HG03025 (cell line): Measurements from ENCODE around the gene PROX1.

ENCODE experiments used
- ATAC-seq: cut with Tn5 transposase; IDR thresholded peaks from one replicate; pipeline ENCODE4 v1.9.1; 2021; ENCODE audit warnings: mild to moderate bottlenecking, moderate library complexity; ENCODE audit not compliant: unreplicated experiment, low FRiP score

PROX1 gene, protein sequence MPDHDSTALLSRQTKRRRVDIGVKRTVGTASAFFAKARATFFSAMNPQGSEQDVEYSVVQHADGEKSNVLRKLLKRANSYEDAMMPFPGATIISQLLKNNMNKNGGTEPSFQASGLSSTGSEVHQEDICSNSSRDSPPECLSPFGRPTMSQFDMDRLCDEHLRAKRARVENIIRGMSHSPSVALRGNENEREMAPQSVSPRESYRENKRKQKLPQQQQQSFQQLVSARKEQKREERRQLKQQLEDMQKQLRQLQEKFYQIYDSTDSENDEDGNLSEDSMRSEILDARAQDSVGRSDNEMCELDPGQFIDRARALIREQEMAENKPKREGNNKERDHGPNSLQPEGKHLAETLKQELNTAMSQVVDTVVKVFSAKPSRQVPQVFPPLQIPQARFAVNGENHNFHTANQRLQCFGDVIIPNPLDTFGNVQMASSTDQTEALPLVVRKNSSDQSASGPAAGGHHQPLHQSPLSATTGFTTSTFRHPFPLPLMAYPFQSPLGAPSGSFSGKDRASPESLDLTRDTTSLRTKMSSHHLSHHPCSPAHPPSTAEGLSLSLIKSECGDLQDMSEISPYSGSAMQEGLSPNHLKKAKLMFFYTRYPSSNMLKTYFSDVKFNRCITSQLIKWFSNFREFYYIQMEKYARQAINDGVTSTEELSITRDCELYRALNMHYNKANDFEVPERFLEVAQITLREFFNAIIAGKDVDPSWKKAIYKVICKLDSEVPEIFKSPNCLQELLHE

DNA sequence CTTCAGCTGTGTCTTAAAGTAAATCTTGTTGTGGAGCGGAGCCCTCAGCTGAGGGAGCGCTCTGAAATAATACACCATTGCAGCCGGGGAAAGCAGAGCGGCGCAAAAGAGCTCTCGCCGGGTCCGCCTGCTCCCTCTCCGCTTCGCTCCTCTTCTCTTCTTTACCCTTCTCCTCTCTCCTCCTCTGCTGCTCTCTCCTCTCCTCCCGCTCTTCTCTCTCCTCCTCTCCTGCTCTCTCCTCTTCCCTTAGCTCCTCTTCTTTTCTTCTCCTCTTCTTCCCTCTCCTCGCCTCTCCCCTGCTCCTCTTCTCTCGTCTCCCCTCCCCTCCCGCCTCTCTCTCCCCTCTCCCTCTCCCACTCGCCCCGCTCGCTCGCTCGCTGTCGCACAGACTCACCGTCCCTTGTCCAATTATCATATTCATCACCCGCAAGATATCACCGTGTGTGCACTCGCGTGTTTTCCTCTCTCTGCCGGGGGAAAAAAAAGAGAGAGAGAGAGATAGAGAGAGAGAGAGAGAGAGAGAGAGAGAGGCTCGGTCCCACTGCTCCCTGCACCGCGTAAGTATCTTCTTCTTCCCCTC lies at the start of gene PROX1:
Gene PROX1 (plus strand): TSS at position 47 of the 580 bp plus-strand sequence. CDS start 8,563 bp downstream, outside the sequence.
- no peak for ATAC-seq

DNA sequence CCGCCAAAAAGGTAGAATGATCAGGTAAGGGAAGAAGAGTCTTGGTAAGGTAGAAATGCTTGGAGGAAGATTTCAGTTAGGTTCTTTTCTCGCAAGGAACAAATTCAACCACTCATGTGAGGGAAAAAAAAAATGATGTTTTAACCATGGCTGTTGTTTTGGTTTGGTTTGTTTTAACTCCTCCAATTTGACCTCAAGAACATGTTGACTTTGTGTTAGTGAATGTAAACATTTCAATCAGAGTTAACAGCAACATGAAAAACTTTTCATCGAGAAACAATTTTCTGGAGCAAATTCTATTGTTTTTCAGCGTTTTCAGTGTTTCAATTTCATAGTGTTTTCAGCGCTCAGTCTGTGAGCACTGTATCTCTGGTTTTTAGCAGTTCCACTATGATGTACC lies 49.0 kb upstream of the PROX1 start:
- no peak for ATAC-seq

DNA sequence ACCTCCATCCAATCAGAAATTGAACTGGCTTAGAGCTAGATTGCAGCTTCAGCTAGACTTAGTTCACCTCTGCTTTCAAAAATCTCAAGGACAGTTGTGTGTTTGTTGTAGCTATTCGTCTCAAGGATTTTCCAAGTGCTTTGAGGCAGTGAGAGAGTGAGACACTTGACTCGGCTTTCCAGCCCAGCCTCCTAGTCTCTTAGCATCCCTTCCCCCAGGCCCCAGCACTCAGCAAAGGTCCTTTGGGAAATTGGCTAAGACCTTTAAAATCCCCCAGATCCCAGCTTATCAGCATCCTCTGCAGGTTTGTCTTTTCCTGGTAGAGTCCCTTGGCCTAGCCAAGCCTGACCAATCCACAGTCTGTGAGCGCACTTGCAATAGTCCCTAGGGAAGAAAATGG lies 47.9 kb upstream of the PROX1 start:
- ATAC-seq = no peak

DNA sequence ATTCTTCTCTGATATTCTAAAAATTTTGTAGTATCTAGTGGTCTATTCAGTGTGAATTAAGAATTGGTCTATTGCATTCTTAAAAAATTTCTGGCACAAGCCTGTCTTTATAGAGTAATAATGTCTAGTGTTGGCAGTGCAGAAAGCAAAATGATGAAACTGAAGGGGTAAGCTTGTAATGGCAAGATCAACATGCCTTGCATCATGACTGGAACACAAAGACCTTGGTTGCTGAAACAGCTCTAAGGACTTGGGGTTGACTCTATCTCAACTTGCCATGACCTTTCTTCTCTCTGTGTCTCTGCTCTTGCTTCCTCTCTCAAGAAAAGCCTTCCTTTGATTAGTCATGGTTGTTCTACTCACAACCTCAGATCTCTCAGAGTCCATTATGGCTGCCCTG lies 46.8 kb upstream of the PROX1 start:
- no peak for ATAC-seq

DNA sequence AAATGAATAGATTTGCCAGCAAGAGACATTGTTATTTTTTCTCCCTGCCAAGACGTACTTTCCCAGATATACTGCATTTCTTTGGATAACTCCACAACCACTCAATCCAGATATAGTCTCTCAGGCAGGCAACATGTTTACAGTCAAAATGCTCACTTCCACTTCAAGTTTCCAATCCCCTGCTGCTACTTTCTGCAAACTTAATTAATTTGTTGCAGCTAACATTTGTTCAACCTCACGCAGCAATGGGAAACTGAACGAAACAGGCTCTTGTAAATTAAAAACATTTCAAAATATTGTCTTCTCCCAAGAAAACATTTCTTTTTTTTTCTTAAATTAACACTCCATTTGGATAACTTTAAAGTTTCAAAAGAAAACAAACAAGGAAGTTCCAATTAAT lies 45.7 kb upstream of the PROX1 start:
- no peak for ATAC-seq

DNA sequence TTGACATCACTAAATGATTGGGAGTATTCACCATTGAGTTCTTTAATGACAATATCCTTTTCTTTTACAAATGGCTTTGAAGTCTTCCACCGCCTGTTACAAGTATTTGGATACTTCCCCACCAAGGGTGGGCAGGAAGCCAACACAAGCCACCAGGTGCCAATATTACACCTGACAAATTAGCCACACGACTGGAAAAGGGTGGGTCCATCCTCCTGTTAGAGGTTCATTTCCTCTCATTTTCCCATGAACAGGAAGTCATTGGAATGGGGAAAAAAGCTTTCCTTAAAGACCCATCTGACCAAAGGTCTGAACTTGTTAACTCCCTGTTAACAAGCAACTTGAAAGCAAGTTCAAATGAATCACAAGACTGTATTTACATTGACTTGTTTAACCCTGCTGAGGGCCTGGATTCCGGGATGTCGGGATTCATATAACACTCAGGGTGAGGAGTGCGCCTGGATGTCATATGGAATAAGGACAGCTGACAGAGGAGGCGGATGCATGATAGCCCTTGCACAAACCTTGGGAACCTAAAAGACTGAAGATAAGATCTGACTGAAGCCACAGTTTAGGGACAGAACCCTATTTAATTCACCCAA lies 40.5 kb upstream of the PROX1 start:
- ATAC-seq = no peak

DNA sequence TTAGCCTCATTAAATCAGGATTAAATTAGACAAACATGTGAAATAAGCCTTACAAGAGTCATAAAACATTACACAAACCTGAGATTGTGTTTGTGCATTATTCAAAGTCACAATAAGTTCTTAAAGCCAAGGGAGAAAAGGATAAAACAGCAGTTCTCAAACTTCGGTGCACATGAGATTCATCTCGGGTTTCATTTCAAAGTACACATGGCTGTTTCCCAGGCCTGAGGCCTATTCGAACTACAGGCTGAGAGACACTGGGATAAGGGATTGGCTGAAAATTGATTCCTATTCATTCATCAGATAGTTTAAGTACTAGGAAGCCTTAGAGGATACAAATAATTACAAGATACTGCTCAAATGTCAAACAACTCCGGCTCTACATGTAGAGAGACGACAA lies 35.9 kb upstream of the PROX1 start:
- ATAC-seq = no peak

DNA sequence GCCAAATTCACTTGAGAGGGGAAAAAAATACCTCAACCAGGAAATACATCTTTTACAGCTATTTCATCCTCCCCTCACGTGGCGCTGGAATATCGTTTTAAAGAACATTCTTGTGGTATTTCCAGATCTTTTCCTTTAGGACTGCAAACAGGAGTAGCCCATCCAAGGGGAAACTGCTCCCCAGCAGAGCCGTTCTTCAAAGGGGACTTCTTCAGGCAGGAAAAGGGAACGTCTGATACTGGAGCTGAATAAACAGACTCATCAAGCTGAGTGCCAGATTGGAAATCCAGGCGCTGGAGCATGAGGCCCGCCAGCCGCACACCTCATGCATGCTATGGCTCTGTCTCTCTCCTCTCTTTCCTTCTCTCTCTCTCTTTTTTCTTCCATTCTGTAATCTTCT lies 34.0 kb upstream of the PROX1 start:
- no peak for ATAC-seq

DNA sequence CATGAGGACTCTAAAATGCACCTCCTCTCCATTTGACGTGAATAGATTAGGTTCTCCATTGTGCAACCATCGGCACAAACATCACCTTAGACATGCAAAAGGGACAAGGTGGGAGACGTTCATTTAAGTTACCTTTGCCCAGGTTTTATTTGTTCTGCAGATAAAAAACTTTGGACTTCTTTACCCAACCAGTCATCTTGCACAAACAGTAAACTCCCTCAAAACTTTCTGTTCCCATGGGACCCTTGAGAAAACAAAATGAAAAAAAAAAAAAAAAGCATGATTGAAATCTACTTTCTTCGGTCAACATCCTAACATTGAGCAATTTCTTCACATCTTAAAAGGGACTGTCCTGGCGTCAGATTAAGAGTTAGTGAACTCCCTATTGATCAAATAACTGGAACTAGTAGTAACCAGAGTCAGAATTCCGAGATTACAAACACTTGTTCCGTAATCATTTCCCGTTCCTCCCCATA lies 31.4 kb upstream of the PROX1 start:
- no peak for ATAC-seq

DNA sequence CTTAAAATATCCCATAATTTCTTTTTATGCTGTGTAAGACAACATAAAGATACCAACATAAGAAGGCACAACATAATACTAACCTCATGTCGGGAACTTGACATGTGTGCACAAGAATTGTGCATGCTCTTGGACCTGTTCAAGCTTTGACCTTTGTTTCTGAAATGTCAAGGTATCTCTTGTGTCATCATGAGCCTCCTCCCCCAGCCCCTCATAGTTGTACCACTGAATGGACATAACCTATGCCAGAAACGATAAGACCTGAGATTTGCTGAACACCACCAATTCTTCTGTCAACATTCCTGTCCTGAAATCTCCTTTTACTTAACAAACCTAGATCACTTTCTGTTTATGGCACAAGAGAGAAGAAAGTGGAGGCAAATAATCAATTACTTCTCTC lies 29.4 kb upstream of the PROX1 start:
- ATAC-seq = no peak

DNA sequence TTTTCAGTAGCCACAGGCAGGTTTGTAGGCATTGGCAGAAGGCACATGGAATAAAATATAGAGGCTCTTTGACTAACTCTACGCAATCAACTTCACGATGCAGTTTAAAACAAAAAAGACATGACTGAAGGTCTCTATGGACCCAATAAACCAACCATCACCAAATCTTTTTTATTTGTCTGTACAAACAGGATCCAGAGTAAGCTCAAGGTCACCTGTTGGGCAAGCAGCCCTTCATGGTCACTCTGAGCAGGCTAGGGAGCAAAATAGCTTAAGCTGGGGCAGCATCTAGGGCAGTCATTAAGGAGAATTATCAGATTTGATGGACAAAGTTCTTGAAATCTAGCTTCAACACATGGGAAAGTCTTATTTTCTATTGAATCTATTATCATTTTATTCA lies 26.8 kb upstream of the PROX1 start:
- no peak for ATAC-seq

DNA sequence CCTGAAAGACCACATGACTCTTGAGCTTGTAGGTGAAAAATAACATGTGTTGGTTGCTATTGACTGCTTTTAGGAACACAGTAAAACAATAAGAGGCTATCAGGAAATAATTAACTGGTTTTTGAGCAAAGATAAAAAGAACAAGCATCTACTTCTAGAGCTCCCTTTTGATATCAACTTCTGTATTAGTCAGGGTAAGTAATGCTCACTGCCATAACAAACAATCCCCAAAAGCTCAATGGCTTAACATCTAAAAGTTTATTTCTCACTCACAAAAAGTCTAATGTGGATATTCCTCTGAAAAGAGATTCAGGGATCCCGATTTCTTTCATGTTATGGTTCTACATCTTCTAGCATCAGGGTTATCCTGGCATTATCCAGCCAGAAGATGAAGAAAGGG lies 25.3 kb upstream of the PROX1 start:
- no peak for ATAC-seq

DNA sequence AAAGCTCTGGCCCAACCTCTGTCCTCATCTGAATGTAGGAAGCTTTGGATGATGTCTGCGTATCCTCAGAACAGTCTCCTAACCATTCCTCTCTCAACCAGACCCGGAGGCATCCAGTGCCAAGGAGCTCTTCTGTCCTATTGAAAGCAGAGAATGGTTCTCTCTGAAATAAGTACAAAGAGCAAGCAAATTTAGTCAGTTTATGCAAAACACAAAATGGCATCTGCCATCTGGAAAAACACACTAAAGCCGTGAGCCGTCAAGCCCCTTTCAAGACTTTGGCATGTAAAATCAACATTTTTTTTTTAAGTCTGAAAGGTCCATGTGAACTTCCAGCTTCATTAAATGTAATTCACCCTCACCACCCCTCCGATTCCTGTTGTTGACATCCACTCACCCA lies 21.7 kb upstream of the PROX1 start:
- no peak for ATAC-seq

DNA sequence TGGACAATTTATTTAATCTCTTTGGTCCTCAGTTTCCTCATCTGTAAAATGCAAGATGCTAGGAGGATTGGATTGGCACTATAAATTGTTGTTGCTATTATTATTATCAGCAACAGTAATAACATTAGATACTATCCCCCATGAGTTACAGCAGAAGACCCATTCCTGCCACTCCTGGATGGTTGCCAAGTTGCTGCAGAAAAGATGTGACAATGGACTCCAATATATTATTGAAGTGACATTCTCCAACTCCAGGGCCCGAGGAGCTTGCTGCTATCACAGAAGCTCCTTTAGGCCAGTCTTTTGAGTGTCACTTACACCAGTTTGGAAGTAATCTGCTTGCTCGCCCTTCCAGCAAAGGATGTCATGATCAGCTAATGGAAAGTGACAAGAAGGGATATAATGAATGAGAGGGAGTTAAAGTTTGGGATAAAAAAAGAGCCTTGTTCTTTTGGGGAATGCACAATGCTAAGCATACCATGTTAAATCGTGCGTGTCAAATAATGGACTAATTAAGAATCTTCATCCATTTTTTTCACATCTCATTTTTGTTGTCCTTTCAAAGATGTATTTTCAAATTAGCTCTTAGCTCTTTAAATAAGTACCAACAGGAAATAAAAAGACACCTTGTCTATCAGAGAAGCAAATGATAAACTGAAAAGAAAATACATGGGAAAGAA lies 19.5 kb upstream of the PROX1 start:
- no peak for ATAC-seq

DNA sequence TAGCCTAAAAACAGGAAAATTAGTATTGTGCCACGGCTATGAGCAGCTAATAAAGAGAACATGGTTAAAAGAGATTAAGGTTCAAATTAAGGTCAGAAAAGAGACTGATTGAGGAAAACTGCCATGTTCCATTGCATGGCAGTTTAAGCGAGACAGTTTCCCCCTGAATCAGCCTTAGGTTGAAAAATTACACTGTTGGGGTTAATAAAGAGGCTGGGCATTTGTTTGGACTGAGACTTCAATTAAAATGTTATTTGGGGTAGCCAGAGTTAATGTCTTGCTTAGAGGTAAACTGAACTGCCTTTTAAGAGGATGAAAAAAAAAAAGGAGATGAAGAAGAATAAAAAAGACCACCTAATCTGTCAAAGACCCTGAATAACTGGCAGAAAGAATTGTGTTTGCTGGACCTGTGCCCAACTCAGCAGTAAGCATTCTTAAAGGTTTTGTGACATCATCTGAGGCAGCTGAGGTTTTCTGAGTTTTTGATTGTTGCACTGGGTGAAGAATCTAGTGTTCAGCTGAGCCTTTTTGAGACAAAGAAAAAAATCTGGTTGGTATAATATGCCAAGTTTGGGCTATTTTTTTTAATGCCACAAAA lies 17.7 kb upstream of the PROX1 start:
- ATAC-seq = no peak

DNA sequence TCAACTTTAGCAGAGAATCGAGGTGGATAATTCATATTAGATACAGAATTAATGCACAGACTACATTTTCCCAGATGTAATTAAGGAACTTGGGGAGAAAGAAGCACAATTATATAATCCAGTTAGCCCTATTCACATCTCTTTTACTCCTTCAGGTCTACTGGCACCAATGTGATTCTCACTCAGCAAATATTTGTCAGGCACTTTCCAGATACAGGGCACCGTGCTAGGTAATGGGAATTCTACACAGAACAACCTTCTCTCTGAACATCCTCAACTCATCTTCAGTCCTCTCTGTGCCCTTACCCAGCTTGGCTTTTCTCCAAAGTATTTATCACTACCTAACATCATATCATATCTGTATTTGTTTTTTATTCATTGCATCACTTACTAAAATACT lies 15.6 kb upstream of the PROX1 start:
- no peak for ATAC-seq

DNA sequence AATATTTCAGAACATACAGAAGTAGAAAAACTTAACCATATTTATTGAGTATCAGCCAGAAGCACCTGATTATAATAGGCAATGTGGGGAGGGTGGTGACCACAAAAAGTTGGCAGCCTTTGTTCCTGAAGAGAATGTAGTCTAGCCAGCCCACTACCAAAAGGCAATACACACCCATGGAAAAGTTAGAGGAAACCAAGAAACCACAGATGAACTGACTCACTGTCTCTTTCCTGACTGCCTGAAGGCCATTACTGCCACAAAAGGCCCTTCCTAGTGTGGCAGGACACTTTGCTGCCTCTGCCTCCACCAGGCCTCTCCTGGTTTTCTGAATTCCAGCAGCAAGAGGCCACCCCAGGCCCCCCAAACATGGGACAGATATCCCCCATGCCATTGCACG lies 14.6 kb upstream of the PROX1 start:
- no peak for ATAC-seq

DNA sequence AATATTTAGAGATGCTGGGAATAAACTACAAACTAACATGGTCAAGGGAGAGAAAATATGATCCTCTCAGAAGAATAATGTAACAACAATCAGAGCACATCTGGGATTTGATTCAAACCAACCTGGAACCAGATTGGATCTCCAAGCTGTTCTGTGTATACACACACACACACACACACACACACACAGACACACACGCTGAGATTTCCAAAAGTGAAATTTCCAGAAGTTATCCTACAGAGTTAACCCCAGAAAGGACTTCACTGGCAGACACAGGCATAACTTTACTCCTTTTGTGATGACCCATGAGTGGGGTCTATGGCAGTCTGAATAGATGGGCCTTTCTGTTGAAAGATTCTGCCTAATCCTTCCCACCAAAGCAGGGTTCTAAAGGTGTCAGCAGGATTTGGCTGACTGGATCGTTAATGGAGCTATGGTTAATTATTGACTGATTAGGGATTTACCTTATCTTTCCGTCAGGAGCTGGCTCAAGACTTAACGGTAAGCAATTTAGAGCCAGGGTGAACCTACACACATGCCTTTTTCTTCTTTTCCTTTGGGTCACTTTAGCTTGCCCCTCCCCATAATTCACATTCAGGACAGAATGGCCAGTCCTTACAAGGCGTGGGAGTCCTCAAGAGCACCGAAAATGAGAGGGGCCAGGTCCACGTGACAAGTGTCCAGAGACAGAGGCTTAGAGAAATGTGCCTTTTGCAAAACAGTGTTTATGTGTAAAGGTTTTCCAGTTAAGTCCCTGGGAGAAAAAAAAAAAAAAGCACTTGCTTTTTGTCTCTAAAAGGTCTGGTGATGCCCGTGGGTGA lies 10.9 kb upstream of the PROX1 start:
- no peak for ATAC-seq

DNA sequence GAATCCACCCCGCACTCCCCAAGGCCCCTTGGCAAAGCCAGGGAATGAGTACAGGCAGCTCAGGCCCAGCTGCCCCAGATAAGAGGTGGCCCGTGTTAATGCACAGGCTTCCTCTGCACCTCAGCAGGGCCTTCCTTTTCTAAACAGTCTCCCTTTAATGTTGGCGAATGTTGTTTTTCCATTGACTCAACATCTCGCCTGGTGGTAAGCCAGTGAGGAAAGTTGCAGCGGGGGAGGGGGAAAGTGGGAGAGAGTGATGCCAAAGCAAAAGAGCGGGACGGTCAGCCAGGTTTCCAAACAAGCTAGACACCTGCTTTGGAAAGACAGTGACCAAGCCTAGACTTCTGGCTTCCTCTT lies 10.3 kb upstream of the PROX1 start:
- no peak for ATAC-seq
